Measurements from ENCODE around the gene ASXL2.

ASXL2 gene

GRCh38 chr2:25744055-25744454 is 134.2 kb downstream of the ASXL2 start:
- no peak for TF ChIP-seq GATA3 (IDR thresholded peaks at IDR 0.05; ENCODE audit: low read depth, low read length)
- TF ChIP-seq GATA2 (IDR thresholded peaks at IDR 0.05; ENCODE audit: low read depth, low read length), result no peak

- no peak for TF ChIP-seq GATA3 (IDR thresholded peaks at IDR 0.05; ENCODE audit: low read depth, low read length)
- TF ChIP-seq GATA2 (IDR thresholded peaks at IDR 0.05; ENCODE audit: low read depth, low read length), result no peak
These were observed 135.0 kb downstream of the ASXL2 start for GRCh38 chr2:25743132-25743830.

- TF ChIP-seq GATA2 (IDR thresholded peaks at IDR 0.05; ENCODE audit: low read depth, low read length), result no peak
- no peak for TF ChIP-seq GATA3 (IDR thresholded peaks at IDR 0.05; ENCODE audit: low read depth, low read length)
These were observed 135.8 kb downstream of the ASXL2 start for GRCh38 chr2:25742501-25742900.

GRCh38 chr2:25740810-25741381 is 137.4 kb downstream of the ASXL2 start:
- TF ChIP-seq GATA3 (IDR thresholded peaks at IDR 0.05; ENCODE audit: low read depth, low read length), result no peak
- no peak for TF ChIP-seq GATA2 (IDR thresholded peaks at IDR 0.05; ENCODE audit: low read depth, low read length)

- TF ChIP-seq GATA2 (IDR thresholded peaks at IDR 0.05; ENCODE audit: low read depth, low read length) (no peak), GATA3 (IDR thresholded peaks at IDR 0.05; ENCODE audit: low read depth, low read length) (no peak)
These were observed 139.6 kb downstream of the ASXL2 start for GRCh38 chr2:25738383-25739343.

GRCh38 chr2:25736899-25737515 is 141.3 kb downstream of the ASXL2 start:
- TF ChIP-seq GATA2 (IDR thresholded peaks at IDR 0.05; ENCODE audit: low read depth, low read length) (no peak), GATA3 (IDR thresholded peaks at IDR 0.05; ENCODE audit: low read depth, low read length) (no peak)

- no peak for TF ChIP-seq GATA3 (IDR thresholded peaks at IDR 0.05; ENCODE audit: low read depth, low read length)
- TF ChIP-seq GATA2 (IDR thresholded peaks at IDR 0.05; ENCODE audit: low read depth, low read length), result no peak
These were observed 142.5 kb downstream of the ASXL2 start for GRCh38 chr2:25735835-25736234.

GRCh38 chr2:25728559-25728958 is 149.7 kb downstream of the ASXL2 start:
- TF ChIP-seq GATA2 (IDR thresholded peaks at IDR 0.05; ENCODE audit: low read depth, low read length) (no peak), GATA3 (IDR thresholded peaks at IDR 0.05; ENCODE audit: low read depth, low read length) (no peak)

- no peak for TF ChIP-seq GATA2 (IDR thresholded peaks at IDR 0.05; ENCODE audit: low read depth, low read length)
- TF ChIP-seq GATA3 (IDR thresholded peaks at IDR 0.05; ENCODE audit: low read depth, low read length), result no peak
These were observed 151.8 kb downstream of the ASXL2 start for GRCh38 chr2:25726522-25726921.

GRCh38 chr2:25725877-25726276 is 152.4 kb downstream of the ASXL2 start:
- no peak for TF ChIP-seq GATA2 (IDR thresholded peaks at IDR 0.05; ENCODE audit: low read depth, low read length)
- no peak for TF ChIP-seq GATA3 (IDR thresholded peaks at IDR 0.05; ENCODE audit: low read depth, low read length)

- TF ChIP-seq GATA3 (IDR thresholded peaks at IDR 0.05; ENCODE audit: low read depth, low read length) (no peak), GATA2 (IDR thresholded peaks at IDR 0.05; ENCODE audit: low read depth, low read length) (no peak)
These were observed 153.5 kb downstream of the ASXL2 start for GRCh38 chr2:25724756-25725155.

GRCh38 chr2:25722224-25722623 is 156.1 kb downstream of the ASXL2 start:
- TF ChIP-seq GATA3 (IDR thresholded peaks at IDR 0.05; ENCODE audit: low read depth, low read length) (no peak), GATA2 (IDR thresholded peaks at IDR 0.05; ENCODE audit: low read depth, low read length) (no peak)

- TF ChIP-seq GATA3 (IDR thresholded peaks at IDR 0.05; ENCODE audit: low read depth, low read length), result no peak
- no peak for TF ChIP-seq GATA2 (IDR thresholded peaks at IDR 0.05; ENCODE audit: low read depth, low read length)
These were observed 157.7 kb downstream of the ASXL2 start for GRCh38 chr2:25720575-25720974.

GRCh38 chr2:25714740-25715139 is 163.5 kb downstream of the ASXL2 start:
- TF ChIP-seq GATA3 (IDR thresholded peaks at IDR 0.05; ENCODE audit: low read depth, low read length), result no peak
- TF ChIP-seq GATA2 (IDR thresholded peaks at IDR 0.05; ENCODE audit: low read depth, low read length), result no peak

Data from SH-SY5Y (cell line).